MCF 10A (cell line): ENCODE measurements around the gene STK10. TPM values are rescaled to one million over a fixed set of nuclear protein-coding genes. Genes with fewer than 3 reads are reported as not detected.
A peak's percentile ranks its signal among the peaks of the same experiment; 100 is the strongest.

Experiments
- BruUV-seq: library from RNA; stranded (reverse); fragments of 400-500 nt; replicated peaks from 2 replicates; lab custom pipeline; 2021; lab: Mats Ljungman, UMichigan
- CTCF ChIA-PET: fragments of 300-600 bp; sonication (Branson Sonifier 250); formaldehyde crosslinking; extraction: SDS; loops from one replicate; lab custom pipeline; 2021; ENCODE audit warnings: antibody characterized with exemption, inconsistent platforms; lab: Yijun Ruan, JAX
- POLR2A ChIA-PET: fragments of 300-600, 350-650 bp; sonication (Branson Sonifier 250); formaldehyde crosslinking; extraction: SDS; loops from one replicate; lab custom pipeline; 2020; ENCODE audit warnings: antibody characterized with exemption, inconsistent platforms; lab: Yijun Ruan, JAX
- DNase-seq: peaks from one replicate; pipeline ENCODE4 v3.0.0-alpha.2; 2018; ENCODE audit not compliant: unreplicated experiment
- H3K27ac Mint-ChIP-seq: one replicate; pipeline ENCODE4 v1.8.0; 2022; ENCODE audit warnings: mild to moderate bottlenecking, low read depth, mixed read lengths; ENCODE audit not compliant: unreplicated experiment
- H3K27me3 Mint-ChIP-seq: one replicate; pipeline ENCODE4 v1.8.0; 2022; ENCODE audit warnings: mixed read lengths; ENCODE audit not compliant: insufficient read depth, unreplicated experiment
- H3K36me3 Mint-ChIP-seq: one replicate; pipeline ENCODE4 v1.8.0; 2022; ENCODE audit warnings: mild to moderate bottlenecking, moderate library complexity, mixed read lengths; ENCODE audit not compliant: insufficient read depth, unreplicated experiment
- H3K4me1 Mint-ChIP-seq: one replicate; pipeline ENCODE4 v1.8.0; 2022; ENCODE audit warnings: mixed read lengths; ENCODE audit not compliant: insufficient read depth, unreplicated experiment
- H3K4me3 Mint-ChIP-seq: one replicate; pipeline ENCODE4 v1.8.0; 2022; ENCODE audit warnings: mild to moderate bottlenecking, moderate library complexity, mixed read lengths; ENCODE audit not compliant: unreplicated experiment
- H3K9me3 Mint-ChIP-seq: one replicate; pipeline ENCODE4 v1.8.0; 2022; ENCODE audit warnings: mixed read lengths; ENCODE audit not compliant: unreplicated experiment
- intact Hi-C: fragments of 100-400 bp; cut with micrococcal nuclease; formaldehyde crosslinking; loops from 2 replicates; pipeline ENCODE4 v1.14.1; 2022
- total RNA-seq: library from RNA; stranded (reverse); gene quantifications from 2 replicates; pipeline ENCODE4 v1.2.3, GENCODE V29; 2022
- TF ChIP-seq, protein P1 (sequence below): fragments of 200-600 bp; IDR thresholded peaks from one replicate; pipeline ENCODE4 v1.8.0; 2022; ENCODE audit warnings: antibody characterized with exemption, mild to moderate bottlenecking; ENCODE audit not compliant: unreplicated experiment

The STK10 gene
- total RNA-seq, 1 experiment from 2014 or later, result 46.5 TPM

DNA sequence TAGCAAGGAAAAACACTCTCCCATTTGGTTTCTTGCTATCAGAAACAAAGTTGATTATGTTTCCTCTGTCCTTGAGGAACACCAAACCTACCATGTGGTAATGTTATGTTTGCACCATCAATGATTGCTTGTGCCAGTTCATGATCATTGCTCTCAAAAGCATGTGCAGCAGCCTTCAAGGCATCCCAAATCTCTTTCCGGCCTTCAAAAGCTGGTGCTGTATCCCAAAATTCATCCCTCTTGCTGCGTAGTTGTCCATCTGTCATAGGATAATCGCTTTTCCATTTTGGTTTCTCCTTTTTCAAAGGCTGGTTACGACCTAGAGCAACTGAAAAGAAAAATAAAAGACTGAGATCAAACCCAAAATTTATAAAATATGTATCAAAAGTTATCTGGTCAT, 46.0 kb upstream of the STK10 start:
- no peak overlapping the region for H3K27ac Mint-ChIP-seq
- H3K4me3 Mint-ChIP-seq, result no peak overlapping the region
- no peaks in the 10 kb centered on the region for H3K27me3 Mint-ChIP-seq
- DNase-seq, result no peak
- POLR2A ChIA-PET, result interaction anchor here (0.6 kb wide), 1 partner anchor 17 kb away, joined by 3 read pairs; no protein-coding TSS in a partner anchor
- BruUV-seq, result no TSS peak
- TF ChIP-seq, protein P1, sequence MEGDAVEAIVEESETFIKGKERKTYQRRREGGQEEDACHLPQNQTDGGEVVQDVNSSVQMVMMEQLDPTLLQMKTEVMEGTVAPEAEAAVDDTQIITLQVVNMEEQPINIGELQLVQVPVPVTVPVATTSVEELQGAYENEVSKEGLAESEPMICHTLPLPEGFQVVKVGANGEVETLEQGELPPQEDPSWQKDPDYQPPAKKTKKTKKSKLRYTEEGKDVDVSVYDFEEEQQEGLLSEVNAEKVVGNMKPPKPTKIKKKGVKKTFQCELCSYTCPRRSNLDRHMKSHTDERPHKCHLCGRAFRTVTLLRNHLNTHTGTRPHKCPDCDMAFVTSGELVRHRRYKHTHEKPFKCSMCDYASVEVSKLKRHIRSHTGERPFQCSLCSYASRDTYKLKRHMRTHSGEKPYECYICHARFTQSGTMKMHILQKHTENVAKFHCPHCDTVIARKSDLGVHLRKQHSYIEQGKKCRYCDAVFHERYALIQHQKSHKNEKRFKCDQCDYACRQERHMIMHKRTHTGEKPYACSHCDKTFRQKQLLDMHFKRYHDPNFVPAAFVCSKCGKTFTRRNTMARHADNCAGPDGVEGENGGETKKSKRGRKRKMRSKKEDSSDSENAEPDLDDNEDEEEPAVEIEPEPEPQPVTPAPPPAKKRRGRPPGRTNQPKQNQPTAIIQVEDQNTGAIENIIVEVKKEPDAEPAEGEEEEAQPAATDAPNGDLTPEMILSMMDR, result no peak
- intact Hi-C loops, result no loop called here
- CTCF ChIA-PET, result interaction anchor here (0.6 to 1.7 kb wide), 3 partner anchors 45 to 136 kb away, joined by 3 to 6 read pairs (median 3); partner anchors contain the start of gene STK10
- no peaks in the 10 kb centered on the region for H3K9me3 Mint-ChIP-seq
- H3K36me3 Mint-ChIP-seq, result peaks cover 47% of the 10 kb centered on the region
- peaks cover 26% of the 10 kb centered on the region for H3K4me1 Mint-ChIP-seq

DNA sequence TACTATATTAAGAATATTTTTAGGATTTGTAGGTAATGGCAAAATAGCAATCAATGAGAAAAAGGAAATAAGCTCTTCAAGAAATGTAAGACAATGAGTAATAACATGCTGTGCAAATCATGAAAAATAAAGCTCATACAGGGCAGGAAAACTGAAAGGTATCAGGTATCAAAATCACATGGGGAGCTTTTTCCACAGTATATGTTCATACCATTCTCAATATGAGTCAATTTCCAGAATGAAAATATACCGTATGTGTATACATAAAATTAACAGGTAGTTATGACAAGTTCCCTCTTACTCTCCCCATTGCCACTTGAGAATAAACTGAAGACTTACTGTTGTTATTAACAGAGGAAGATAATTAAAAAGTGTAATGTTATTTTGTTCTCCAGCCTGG, 41.9 kb upstream of the STK10 start:
- DNase-seq, result no peak
- H3K9me3 Mint-ChIP-seq, result no peaks in the 10 kb centered on the region
- no peaks in the 10 kb centered on the region for H3K27me3 Mint-ChIP-seq
- no peak overlapping the region for H3K4me3 Mint-ChIP-seq
- intact Hi-C loops, result no loop called here
- TF ChIP-seq, protein P1, result no peak
- CTCF ChIA-PET, result interaction anchor here (0.5 to 1.2 kb wide), 6 partner anchors 33 to 294 kb away, joined by 3 to 5 read pairs (median 3); no protein-coding TSS in a partner anchor
- no peaks in the 10 kb centered on the region for H3K4me1 Mint-ChIP-seq
- no TSS peak for BruUV-seq
- peaks cover 64% of the 10 kb centered on the region for H3K36me3 Mint-ChIP-seq
- no peak overlapping the region for H3K27ac Mint-ChIP-seq
- POLR2A ChIA-PET, result interaction anchor here (0.5 to 2.2 kb wide), 3 partner anchors 52 to 1670 kb away, joined by 3 to 7 read pairs (median 3); no protein-coding TSS in a partner anchor

DNA sequence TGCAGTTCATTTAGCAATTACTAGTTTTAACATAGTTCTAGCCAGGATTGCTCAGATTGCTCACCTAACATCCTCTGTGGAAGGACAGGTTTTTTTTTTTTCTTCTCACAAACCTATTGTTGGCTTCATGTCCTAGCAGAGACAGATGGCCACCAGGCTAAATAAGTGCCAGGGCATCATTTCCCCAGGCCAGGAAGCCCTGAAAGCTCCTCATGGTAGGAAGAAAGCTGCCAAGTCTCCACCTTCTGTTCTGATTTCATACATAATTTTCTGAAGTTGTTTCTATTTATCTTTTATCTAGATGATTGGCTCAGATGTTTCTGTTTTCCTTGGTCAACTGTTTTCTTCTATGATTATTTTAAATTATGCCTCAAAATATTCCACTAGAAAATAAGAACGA, 37.0 kb upstream of the STK10 start:
- Mint-ChIP-seq H3K4me3 (no peak overlapping the region), H3K36me3 (peaks cover 33% of the 10 kb centered on the region), H3K4me1 (no peaks in the 10 kb centered on the region), H3K27me3 (no peaks in the 10 kb centered on the region), H3K9me3 (no peaks in the 10 kb centered on the region), H3K27ac (no peak overlapping the region)
- DNase-seq, result no peak
- intact Hi-C loops, result no loop called here
- TF ChIP-seq, protein P1, result no peak
- ChIA-PET POLR2A (interaction anchor here (0.6 to 1.1 kb wide), 4 partner anchors 10 to 57 kb away, joined by 3 to 4 read pairs (median 3); partner anchors contain the start of gene STK10), CTCF (interaction anchor here (0.8 to 1.2 kb wide), 5 partner anchors 10 to 69 kb away, joined by 3 to 4 read pairs (median 3); no protein-coding TSS in a partner anchor)
- no TSS peak for BruUV-seq

DNA sequence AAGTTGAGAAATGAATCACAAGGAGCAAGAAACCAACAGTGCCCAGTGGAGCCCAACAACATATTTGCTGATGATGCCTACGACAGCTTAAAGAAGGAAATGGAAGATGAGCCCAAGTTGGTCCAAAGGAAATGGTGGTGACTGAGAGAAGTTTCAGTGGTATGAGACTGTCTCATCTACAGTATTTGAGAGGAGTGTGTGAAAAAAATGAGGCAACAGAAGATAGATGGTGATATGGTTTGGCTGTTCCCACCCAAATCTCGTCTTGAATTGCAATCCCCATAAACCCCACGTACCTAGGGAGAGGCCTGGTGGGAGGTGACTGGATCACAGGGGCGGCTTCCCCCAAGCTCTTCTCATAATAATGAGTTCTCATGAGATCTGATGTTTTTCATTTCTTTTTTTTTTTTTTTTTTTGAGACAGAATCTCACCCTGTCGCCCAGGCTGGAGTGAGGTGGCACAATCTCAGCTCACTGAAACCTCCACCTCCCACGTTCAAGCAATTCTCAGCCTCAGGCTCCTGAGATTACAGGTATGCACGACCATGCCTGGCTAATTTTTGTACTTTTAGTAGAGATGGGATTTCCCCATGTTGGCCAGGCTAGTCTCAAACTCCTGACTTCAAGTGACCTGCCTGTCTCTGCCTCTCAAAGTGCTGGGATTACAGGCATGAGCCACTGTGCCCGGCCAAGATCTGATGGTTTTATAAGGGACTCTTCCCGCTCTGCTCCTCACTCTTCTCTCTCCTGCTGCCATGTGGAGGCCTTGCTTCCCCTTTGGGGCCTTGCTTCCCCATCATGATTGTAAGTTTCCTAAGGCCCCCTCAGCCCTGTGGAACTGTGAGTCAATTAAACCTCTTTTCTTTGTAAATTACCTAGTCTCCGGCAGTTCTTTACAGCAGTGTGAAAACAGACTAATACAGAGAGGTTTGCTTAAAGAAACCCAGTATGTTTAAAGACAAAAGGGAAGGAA, 36.2 kb upstream of the STK10 start:
- CTCF ChIA-PET, result interaction anchor here (0.5 to 1.2 kb wide), 4 partner anchors 9 to 262 kb away, joined by 3 to 4 read pairs (median 4); no protein-coding TSS in a partner anchor
- no peaks in the 10 kb centered on the region for H3K4me1 Mint-ChIP-seq
- TF ChIP-seq, protein P1, result no peak
- no TSS peak for BruUV-seq
- no peak for DNase-seq
- H3K36me3 Mint-ChIP-seq, result peaks cover 30% of the 10 kb centered on the region
- H3K27ac Mint-ChIP-seq, result peak overlapping the region; percentile 20
- no peaks in the 10 kb centered on the region for H3K9me3 Mint-ChIP-seq
- POLR2A ChIA-PET, result interaction anchor here (0.6 to 1.1 kb wide), 2 partner anchors 10 to 531 kb away, joined by 3 read pairs; no protein-coding TSS in a partner anchor
- no peak overlapping the region for H3K4me3 Mint-ChIP-seq
- H3K27me3 Mint-ChIP-seq, result no peaks in the 10 kb centered on the region
- intact Hi-C loops, result no loop called here
